ENCODE measurements around the gene MRPS17.
"Not testable (repeated sequence)": the region's sequence is repeated elsewhere in the genome, so short reads cannot be mapped to it uniquely, and the experiment has no call there.

MRPS17 gene

DNA sequence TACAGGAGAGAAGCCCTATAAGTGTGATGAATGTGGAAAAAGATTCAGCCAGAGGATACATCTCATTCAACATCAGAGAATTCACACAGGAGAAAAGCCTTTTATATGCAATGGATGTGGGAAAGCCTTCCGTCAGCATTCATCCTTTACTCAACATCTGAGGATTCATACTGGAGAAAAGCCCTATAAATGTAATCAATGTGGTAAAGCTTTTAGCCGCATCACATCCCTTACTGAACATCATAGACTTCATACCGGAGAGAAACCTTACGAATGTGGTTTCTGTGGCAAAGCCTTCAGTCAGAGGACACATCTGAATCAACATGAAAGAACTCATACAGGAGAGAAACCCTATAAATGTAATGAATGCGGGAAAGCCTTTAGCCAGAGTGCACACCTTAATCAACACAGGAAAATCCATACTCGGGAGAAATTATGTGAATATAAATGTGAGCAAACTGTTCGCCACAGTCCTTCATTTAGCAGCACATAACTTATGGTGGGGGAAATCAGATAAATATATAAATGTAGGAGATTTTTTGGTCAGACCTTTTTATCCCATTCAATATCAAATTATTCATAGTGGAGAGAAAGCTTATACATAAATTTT is 12.1 kb upstream of the MRPS17 start:
- no peak overlapping the region for H3K27ac ChIP-seq
- no peak for DNase-seq (ENCODE audit: low spot score)
- TF ChIP-seq, protein P1, sequence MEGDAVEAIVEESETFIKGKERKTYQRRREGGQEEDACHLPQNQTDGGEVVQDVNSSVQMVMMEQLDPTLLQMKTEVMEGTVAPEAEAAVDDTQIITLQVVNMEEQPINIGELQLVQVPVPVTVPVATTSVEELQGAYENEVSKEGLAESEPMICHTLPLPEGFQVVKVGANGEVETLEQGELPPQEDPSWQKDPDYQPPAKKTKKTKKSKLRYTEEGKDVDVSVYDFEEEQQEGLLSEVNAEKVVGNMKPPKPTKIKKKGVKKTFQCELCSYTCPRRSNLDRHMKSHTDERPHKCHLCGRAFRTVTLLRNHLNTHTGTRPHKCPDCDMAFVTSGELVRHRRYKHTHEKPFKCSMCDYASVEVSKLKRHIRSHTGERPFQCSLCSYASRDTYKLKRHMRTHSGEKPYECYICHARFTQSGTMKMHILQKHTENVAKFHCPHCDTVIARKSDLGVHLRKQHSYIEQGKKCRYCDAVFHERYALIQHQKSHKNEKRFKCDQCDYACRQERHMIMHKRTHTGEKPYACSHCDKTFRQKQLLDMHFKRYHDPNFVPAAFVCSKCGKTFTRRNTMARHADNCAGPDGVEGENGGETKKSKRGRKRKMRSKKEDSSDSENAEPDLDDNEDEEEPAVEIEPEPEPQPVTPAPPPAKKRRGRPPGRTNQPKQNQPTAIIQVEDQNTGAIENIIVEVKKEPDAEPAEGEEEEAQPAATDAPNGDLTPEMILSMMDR (IDR thresholded peaks at IDR 0.05), result no peak
- H3K4me3 ChIP-seq, result no peak overlapping the region

DNA sequence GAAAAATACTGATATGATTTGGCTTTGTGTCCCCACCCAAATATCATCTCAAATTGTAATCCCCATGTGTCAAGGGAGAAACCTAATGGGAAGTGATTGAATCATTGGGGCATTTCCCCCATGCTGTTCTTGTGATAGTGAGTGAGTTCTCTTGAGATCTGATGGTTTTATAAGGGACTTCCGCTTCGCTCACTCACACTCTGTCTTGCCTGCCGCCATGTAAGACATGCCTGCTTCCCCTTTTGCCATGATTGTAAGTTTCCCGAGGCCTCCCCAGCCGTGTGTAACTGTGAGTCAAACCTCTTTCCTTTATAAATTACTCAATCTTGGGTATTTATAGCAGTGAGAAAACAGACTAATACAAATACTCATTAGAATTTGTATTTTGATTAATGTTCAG is 5.1 kb upstream of the MRPS17 start:
- H3K27ac ChIP-seq, result no peak overlapping the region
- H3K4me3 ChIP-seq, result no peak overlapping the region
- DNase-seq (ENCODE audit: low spot score), result no peak
- TF ChIP-seq, protein P1 (IDR thresholded peaks at IDR 0.05), result no peak

DNA sequence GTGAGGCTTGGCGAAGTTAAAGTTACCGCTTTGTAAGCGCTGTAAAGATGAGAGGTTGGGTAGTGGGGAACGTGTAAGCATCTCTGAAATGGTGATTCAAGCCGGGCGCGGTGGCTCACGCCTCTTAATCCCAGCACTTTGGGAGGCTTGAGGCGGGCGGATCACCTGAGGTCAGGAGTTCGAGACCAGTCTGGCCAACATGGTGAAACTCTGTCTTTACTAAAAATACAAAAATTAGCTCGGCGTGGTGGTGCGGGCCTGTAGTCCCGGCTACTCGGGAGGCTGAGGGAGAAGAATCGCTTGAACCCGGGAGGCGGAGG is 635 bp downstream of the MRPS17 start:
- H3K4me3 ChIP-seq, result peak overlapping the region; percentile 99
- not testable (repeated sequence) for DNase-seq (ENCODE audit: low spot score)
- peak overlapping the region; percentile 61 to 90 for H3K27ac ChIP-seq

DNA sequence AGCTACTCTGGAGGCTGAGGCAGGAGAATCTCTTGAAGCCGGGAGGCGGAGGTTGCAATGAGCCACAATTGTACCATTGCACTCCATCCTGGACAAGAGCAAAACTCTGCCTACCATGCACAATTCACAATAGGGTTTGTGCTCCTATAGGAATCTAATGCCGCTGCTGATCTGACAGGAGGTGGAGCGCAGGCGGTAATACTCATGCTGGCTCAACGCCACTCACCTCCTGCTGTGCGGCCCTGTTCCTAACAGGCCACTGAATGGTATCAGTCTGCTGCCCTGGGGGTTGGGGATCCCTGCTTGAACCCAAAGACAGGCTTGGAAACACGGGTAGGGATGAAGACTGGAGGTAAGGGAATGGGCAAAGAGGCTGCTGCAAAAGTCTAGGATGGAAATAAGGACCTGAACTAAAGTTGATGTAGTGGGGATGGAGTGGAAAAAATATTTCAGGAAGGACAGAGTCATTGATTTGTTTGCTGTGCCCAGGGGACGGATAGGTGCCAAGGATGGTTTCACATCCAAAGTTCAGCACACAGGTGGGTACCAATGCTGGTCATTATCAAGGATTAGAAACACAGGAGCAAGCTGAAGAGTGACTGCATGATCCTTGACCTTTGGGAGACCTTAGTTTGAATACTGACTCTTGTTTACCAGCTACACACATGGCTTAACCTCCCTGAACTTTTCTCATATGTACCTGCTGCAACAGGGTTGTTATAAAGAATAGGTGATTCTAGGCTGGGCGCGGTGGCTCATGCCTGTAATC is 2.2 kb downstream of the MRPS17 start:
- DNase-seq (ENCODE audit: low spot score), result no peak
- H3K4me3 ChIP-seq, result no peak overlapping the region
- no peak overlapping the region for H3K27ac ChIP-seq
- TF ChIP-seq, protein P1 (IDR thresholded peaks at IDR 0.05), result no peak

DNA sequence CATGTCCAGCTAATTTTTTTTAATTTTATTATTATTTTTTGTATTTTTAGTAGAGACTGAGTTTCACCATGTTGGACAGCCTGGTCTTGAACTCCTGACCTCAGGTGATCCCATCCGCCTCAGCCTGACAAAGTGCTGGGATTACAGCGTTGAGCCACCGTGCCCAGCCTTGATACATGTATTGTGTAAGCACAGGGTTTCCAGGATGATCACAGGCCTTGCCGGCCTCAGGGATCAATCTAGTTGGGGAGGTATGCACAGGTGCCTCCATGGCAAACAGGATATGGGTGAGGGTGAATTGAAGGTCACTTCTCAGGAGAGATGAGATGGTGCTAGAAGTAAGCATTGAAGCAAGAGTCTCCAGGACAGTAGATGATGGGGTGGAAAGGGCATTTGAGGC is 5.5 kb downstream of the MRPS17 start:
- Histone ChIP-seq H3K4me3 (no peak overlapping the region), H3K27ac (no peak overlapping the region)
- TF ChIP-seq, protein P1 (IDR thresholded peaks at IDR 0.05), result no peak
- DNase-seq (ENCODE audit: low spot score), result no peak

DNA sequence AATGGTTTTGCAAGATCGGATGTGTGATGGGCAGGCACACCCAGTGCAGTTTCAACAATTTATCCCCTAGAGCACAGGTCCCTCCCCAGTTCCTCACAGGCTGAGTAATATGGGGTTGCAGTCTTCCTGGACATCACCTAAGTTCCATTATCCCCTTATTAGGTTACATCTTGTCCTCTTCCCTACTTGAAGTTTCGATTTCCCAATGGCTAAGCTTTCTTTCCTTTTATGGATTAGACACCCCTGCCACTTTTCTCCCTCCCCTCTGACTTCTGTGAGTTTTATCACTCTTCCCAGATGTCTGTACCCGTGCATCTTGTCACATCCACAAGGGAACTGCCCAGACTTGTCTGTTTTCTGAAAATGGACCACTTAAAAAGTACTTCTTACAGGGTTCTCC is 10.3 kb downstream of the MRPS17 start:
- TF ChIP-seq, protein P1 (IDR thresholded peaks at IDR 0.05), result no peak
- no peak for DNase-seq (ENCODE audit: low spot score)
- H3K4me3 ChIP-seq, result no peak overlapping the region
- no peak overlapping the region for H3K27ac ChIP-seq

DNA sequence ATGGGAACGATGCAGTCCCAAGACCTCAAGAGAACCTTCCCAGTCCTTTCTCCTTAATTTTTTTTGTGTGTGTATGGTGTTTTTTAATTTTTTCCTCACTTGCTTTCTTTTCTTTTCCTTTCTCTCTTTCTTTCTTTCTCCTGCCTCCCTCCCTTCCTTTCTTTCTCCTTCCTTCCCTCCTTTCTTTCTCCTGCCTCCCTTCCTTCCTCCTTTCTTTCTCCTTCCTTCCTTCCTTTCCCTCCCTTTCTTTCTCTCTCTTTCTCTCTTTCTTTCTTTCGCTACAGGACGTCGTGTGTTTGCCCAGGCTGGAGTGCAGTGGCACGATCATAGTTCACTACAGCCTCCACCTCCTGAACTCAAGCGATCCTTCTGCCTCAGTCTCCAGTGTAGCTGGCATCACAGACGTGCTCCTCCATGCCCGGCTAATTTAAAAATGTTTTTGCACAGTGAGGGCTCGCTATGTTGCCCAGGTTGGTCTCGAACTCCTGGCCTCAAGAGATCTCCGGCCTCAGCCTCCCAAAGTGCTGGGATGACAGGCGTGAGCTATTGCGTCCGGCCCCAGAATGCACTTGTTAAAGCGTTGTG is 12.0 kb downstream of the MRPS17 start:
- TF ChIP-seq, protein P1 (IDR thresholded peaks at IDR 0.05), result no peak
- H3K27ac ChIP-seq, result peak overlapping the region; percentile 90 to 99
- no peak for DNase-seq (ENCODE audit: low spot score)
- H3K4me3 ChIP-seq, result peak overlapping the region; percentile 92
